OCI-LY7 (cell line): Measurements from ENCODE around the gene SCN5A. TPM values are rescaled to one million over a fixed set of nuclear protein-coding genes. Genes with fewer than 3 reads are reported as not detected.

Experiments used
- BruUV-seq: library from RNA; stranded (reverse); fragments of 400-500 nt; replicated peaks from 2 replicates; lab custom pipeline; 2021; lab: Mats Ljungman, UMichigan
- CTCF ChIA-PET: fragments of 300-600 bp; sonication (Branson Sonifier 250); formaldehyde crosslinking; loops from one replicate; lab custom pipeline; 2022; ENCODE audit warnings: antibody characterized with exemption; ENCODE audit not compliant: unreplicated experiment; lab: Charles Lee
- POLR2A ChIA-PET: fragments of 300-600 bp; sonication (Branson Sonifier 250); formaldehyde crosslinking; loops from one replicate; lab custom pipeline; 2022; ENCODE audit warnings: antibody characterized with exemption; lab: Charles Lee
- DNase-seq: peaks from one replicate; pipeline ENCODE4 v3.0.0-alpha.2; 2015; ENCODE audit warnings: low spot score
- H2AFZ ChIP-seq: fragments of 200-600 bp; sonication (generic), shearing (Covaris generic); 2 replicates; pipeline ENCODE4 v1.6.1; 2014; ENCODE audit warnings: mild to moderate bottlenecking, antibody characterized with exemption, low read length, moderate library complexity
- H3K27ac ChIP-seq: fragments of 200-600 bp; sonication (generic); 2 replicates; pipeline ENCODE4 v1.5.1; 2014; ENCODE audit warnings: mixed run types, low read depth, mild to moderate bottlenecking, moderate library complexity, low read length, inconsistent platforms; ENCODE audit not compliant: poor library complexity, severe bottlenecking
- H3K36me3 ChIP-seq: fragments of 200-600 bp; sonication (generic); 2 replicates; pipeline ENCODE4 v1.6.1; 2014; ENCODE audit warnings: mild to moderate bottlenecking, antibody characterized with exemption, low read length, moderate library complexity, mixed read lengths; ENCODE audit not compliant: insufficient read depth
- H3K4me1 ChIP-seq: fragments of 200-600 bp; sonication (generic); 2 replicates; pipeline ENCODE4 v1.5.1; 2014; ENCODE audit warnings: mild to moderate bottlenecking, low read length; ENCODE audit not compliant: insufficient read depth, poor library complexity, severe bottlenecking
- H3K4me2 ChIP-seq: fragments of 200-600 bp; sonication (generic); 2 replicates; pipeline ENCODE4 v1.6.1; 2014; ENCODE audit warnings: mild to moderate bottlenecking, low read length
- H3K4me3 ChIP-seq: fragments of 200-600 bp; sonication (generic); 2 replicates; pipeline ENCODE4 v1.5.1; 2014; ENCODE audit warnings: mild to moderate bottlenecking, low read depth, low read length; ENCODE audit not compliant: poor library complexity, severe bottlenecking
- H3K79me2 ChIP-seq: fragments of 200-600 bp; sonication (generic); 2 replicates; pipeline ENCODE4 v1.6.1; 2016; ENCODE audit warnings: low read depth, mild to moderate bottlenecking, low read length, moderate library complexity, mixed read lengths; ENCODE audit not compliant: insufficient read depth
- H3K9me2 ChIP-seq: fragments of 200-600 bp; sonication (generic); 2 replicates; pipeline ENCODE4 v1.6.1; 2016; ENCODE audit warnings: mild to moderate bottlenecking, low read length, mixed read lengths; ENCODE audit not compliant: insufficient read depth
- H3K9me3 ChIP-seq: fragments of 200-600 bp; sonication (generic); 2 replicates; pipeline ENCODE4 v1.6.1; 2014; ENCODE audit warnings: mild to moderate bottlenecking, mixed run types, low read length, mixed read lengths
- H4K20me1 ChIP-seq: fragments of 200-600 bp; sonication (generic); 2 replicates; pipeline ENCODE4 v1.6.1; 2014; ENCODE audit warnings: mild to moderate bottlenecking, antibody characterized with exemption, low read length, moderate library complexity, mixed read lengths; ENCODE audit not compliant: insufficient read depth
- CTCF ChIP-seq: fragments of 200-600 bp; sonication (generic); conservative IDR thresholded peaks from 2 replicates; pipeline ENCODE4 v1.5.1; 2014; ENCODE audit warnings: mild to moderate bottlenecking, antibody characterized with exemption, low read length, moderate library complexity, mixed read lengths
- EZH2phosphoT487 ChIP-seq: fragments of 200-600 bp; sonication (generic); IDR thresholded peaks from 2 replicates; pipeline ENCODE4 v1.6.1; 2018; ENCODE audit warnings: low read depth, borderline replicate concordance, mild to moderate bottlenecking, mixed run types, antibody characterized with exemption, low read length, moderate library complexity, mixed read lengths
- intact Hi-C: fragments of 100-400 bp; cut with micrococcal nuclease; formaldehyde crosslinking; loops from one replicate; pipeline ENCODE4 v1.10.0; 2022; ENCODE audit not compliant: unreplicated experiment
- total RNA-seq, 2 experiments: library from RNA; depleted of rRNA in 1 of 2; stranded (reverse); fragments of >200 nt in 1 of 2; shearing (Covaris generic) in 1 of 2; gene quantifications; 2 replicates each; pipeline ENCODE4 v1.2.3, GENCODE V29; 2014 to 2022

SCN5A gene
- total RNA-seq, 2 experiments from 2014 or later: not detected

- ChIA-PET POLR2A (no interaction called here), CTCF (no interaction called here)
- no peaks in the 10 kb centered on the region for H3K36me3 ChIP-seq
- no peak overlapping the region for H2AFZ ChIP-seq
- BruUV-seq: no TSS peak
- no peaks in the 10 kb centered on the region for H3K9me3 ChIP-seq
- no peak for DNase-seq
- H3K4me1 ChIP-seq: no peaks in the 10 kb centered on the region
- H3K9me2 ChIP-seq: no peaks in the 10 kb centered on the region
- TF ChIP-seq EZH2phosphoT487 (no peak), CTCF (no peak)
- no peak overlapping the region for H3K4me2 ChIP-seq
- no peak overlapping the region for H3K4me3 ChIP-seq
- no peak overlapping the region for H3K27ac ChIP-seq
- H4K20me1 ChIP-seq: no peaks in the 10 kb centered on the region
- H3K79me2 ChIP-seq: no peaks in the 10 kb centered on the region
- intact Hi-C loops: no loop called here
These were observed 100.0 kb downstream of the SCN5A start for GRCh38 chr3:38549486-38549885.

DNA sequence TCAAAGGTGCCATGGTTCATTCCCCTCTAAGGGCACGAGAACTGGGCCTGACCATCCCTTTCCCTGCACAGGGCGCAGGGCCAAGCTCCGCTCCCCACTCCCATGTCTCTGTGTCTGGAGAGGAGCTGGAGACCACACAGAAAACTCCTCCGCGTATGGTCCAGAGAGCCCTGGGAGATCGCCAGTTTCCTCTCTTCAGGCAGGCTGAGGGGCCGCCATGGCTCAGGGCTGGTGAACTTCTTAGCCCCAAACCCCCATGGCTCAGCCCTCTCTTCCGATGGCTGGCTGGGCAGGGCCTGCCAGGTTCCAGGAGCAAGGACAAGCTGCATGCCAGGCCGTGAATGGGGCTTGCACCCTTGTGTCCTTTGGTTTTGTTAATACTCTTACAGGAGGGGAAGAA is 100.4 kb downstream of the SCN5A start:
- Histone ChIP-seq H2AFZ (no peak overlapping the region), H3K4me3 (no peak overlapping the region), H4K20me1 (no peaks in the 10 kb centered on the region), H3K27ac (no peak overlapping the region), H3K9me2 (no peaks in the 10 kb centered on the region), H3K4me2 (no peak overlapping the region), H3K79me2 (no peaks in the 10 kb centered on the region), H3K9me3 (no peaks in the 10 kb centered on the region), H3K4me1 (no peaks in the 10 kb centered on the region), H3K36me3 (no peaks in the 10 kb centered on the region)
- no peak for TF ChIP-seq CTCF
- no peak for TF ChIP-seq EZH2phosphoT487
- no TSS peak for BruUV-seq
- DNase-seq: no peak
- ChIA-PET POLR2A (interaction anchor here (0.5 kb wide), 1 partner anchor 52 kb away, joined by 7 read pairs; no protein-coding TSS in a partner anchor), CTCF (no interaction called here)
- intact Hi-C loops: no loop called here

- CTCF ChIA-PET: no interaction called here
- H3K79me2 ChIP-seq: no peaks in the 10 kb centered on the region
- POLR2A ChIA-PET: interaction anchor here (0.5 kb wide), 1 partner anchor 52 kb away, joined by 7 read pairs; no protein-coding TSS in a partner anchor
- no peaks in the 10 kb centered on the region for H3K9me3 ChIP-seq
- no peak overlapping the region for H2AFZ ChIP-seq
- DNase-seq: no peak
- H3K36me3 ChIP-seq: no peaks in the 10 kb centered on the region
- intact Hi-C loops: no loop called here
- H4K20me1 ChIP-seq: no peaks in the 10 kb centered on the region
- no peaks in the 10 kb centered on the region for H3K9me2 ChIP-seq
- TF ChIP-seq EZH2phosphoT487: no peak
- no peak for TF ChIP-seq CTCF
- no peak overlapping the region for H3K27ac ChIP-seq
- H3K4me1 ChIP-seq: no peaks in the 10 kb centered on the region
- H3K4me2 ChIP-seq: no peak overlapping the region
- H3K4me3 ChIP-seq: no peak overlapping the region
- no TSS peak for BruUV-seq
These were observed 101.1 kb downstream of the SCN5A start for GRCh38 chr3:38548154-38548931.
